NCI-H1105 treated with DMSO at 0.1 percent for 48 hours (cell line): ENCODE data around the gene IL23R.
A peak's percentile ranks its signal among the peaks of the same experiment; 100 is the strongest.
"Not testable (repeated sequence)": the region's sequence is repeated elsewhere in the genome, so short reads cannot be mapped to it uniquely, and the experiment has no call there.

Experiments used
- DNase-seq: peaks from one replicate; lab custom pipeline; 2025; lab: John Stamatoyannopoulos, UW

Gene IL23R

DNA sequence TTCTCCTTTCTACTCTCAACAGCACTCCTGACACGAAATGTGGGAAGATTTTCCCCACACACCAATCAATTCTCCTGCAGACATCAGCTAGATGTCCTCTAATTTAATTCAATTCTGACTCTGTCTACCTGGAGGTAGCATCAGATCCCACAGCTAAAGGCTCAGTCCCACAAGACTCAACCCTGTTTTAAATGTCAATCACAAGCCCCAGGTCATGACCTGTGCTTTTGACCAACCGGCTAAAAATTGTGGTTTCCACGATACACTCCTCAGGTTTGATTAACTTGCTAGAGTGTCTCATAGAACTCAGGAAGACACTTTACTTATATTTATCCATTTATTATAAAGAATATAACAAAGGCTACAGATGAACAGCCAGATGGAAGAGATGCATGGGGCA, 27.4 kb downstream of the IL23R start:
- DNase-seq = no peak

GRCh38 chr1:67194209-67194863, 28.1 kb downstream of the IL23R start:
- no peak for DNase-seq

GRCh38 chr1:67200755-67201154, 34.5 kb downstream of the IL23R start:
- no peak for DNase-seq

DNA sequence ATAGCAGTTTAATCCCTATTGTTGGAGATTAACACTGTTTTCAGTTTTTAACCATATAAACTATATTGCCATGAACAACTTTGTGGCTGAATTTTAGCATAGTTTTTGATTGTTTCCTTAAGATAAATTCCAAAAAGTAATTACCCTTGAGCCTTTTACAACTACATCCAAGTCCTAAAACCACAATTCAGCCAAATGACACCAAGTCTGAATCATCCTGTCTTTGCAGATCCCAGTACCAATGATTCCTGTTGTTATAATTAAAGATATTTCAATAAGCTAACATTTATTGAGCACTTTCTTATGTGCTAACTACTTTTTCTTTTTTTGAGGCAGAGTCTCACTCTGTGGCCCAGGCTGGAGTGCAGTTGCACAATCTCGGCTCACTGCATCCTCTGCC, 35.6 kb downstream of the IL23R start:
- DNase-seq = no peak

DNA sequence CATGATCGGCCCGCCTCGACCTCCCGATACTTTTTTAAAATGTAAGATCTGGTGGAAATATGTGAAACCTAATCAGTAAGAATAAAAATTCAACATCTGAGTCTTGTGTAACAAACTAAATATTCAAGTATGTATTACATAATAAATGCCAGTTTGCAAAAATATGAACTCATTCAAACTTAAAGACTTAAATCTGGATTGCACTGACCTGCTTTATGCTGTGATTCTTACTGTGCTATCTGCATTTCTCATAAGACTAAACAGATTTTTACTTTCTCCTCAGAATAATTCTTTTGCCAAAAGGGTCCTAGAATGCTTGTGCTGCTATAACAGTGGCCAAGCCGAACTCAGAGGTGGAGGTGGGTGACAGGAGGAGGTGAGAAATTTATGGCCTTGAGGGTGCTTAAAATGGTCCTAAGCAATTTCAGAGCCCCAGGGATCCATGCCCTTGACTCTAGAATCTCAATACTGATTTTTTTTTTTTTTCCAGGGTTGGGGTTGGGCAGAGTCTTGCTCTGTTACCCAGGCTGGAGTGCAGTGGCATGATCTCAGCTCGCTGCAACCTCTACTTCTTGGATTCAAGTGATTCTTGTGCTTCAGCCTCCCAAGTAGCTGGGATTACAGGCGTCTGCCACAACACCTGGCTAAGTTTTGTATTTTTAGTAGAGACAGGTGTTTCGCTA, 38.2 kb downstream of the IL23R start:
- no peak for DNase-seq

DNA sequence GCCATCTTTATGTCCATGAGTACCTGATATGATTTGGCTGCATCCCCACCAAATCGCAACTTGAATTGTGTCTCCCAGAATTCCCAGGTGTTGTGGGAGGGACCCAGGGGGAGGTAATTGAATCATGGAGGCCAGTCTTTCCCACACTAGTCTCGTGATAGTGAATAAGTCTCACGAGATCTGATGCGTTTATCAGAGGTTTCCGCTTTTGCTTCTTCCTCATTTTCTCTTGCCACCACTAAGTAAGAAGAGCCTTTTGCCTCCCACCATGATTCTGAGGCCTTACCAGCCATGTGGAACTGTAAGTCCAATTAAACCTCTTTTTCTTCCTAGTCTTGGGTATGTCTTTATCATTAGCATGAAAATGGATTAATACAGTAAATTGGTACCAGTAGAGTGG, 41.1 kb downstream of the IL23R start:
- DNase-seq = not testable (repeated sequence)

DNA sequence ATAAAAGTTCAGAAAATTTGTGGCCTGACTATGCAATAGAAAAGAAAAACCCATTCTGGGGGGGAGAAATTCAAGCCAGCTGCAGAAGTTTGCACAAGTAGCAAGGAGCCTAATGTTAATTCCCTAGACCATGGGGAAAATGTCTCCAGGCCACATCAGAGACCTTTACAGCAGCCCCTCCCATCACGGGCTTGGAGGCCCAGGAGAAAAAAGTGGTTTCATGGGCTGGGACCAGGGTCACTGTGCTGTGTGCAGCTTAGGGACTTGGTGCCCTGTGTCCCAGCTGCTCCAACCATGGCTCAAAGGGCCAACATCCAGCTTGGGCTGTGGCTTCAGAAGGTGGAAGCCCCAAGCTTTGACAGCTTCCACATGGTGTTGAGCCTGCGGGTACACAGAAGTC, 42.0 kb downstream of the IL23R start:
- DNase-seq = no peak

DNA sequence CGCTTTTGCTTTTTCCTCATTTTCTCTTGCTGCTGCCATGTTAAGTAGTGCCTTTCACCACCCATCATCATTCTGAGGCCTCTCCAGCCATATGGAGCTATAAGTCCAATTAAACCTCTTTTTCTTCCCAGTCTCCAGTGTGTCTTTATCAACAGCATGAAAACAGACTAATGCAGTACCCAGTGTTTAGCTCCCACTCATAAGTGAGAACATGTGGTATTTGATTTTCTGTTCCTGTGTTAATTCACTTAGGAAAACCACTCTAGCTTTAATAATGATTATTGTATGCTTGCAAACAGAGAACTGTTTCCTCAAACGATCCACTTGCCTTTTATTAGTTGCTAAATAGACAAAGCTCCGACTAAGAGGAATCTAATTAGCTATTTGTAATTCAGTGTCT, 43.3 kb downstream of the IL23R start:
- peak; percentile 16 for DNase-seq

DNA sequence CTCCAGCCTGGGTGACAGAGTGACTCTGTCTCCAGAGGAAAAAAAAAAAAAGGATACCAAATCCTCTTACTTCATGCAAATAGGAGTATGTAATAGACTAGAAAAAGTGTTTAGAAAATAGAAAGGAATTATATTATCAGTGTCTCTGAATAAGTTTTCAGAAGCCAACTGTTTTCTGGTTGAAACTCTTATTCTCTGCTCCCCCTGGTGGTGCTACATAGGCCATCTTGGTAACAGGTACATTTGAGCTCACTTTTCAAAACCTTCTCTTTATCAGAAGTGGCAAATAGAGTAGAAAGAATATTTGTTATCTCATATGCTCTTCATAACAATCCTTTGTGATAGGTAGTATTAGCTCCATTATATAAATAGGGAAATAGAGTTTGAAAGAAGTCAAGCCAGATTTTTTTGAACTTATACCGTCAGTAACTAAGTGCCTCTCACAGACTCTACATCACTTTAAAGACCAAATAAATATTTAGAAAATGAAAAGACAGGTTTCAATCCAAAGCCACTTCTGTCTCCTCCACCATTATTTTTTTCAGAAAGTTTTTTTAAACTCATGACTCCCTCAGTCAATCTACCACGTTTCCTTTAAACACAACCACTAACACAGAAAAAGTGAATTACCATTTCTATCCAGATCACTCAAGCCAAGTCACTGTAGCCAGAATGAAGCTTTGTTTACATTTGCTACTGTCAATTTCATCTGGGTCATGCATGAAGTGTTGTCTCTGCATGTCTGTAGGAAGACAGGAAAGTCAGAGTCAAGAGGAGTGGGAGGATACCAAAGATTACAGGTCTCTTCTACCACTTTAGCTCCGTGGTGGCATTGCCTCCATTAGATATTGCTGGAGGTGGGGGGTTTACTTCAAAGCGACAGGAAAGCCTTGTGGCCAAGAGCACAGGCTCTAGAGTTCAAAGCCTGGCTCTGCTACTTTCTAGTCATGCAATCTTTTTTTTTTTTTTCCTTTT, 45.6 kb downstream of the IL23R start:
- peak; percentile 24 for DNase-seq

DNA sequence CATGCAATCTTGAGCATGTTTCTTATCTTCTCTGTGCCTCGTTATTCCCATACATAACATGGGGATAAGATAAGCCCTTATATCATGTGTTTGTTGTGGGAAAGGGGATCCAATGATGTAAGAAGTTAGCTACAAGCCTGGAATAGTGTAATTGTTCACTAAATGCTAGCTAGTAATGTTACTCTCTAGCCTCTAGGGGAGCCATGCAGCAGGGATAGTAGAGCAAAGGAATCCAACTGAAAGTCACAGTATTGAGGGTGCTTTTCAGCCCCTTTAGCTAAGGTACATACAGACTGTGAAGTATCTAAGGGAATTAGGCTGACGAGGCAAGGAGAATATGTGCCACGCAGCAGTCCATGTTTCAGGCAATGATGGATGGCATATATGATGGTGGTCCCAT, 46.9 kb downstream of the IL23R start:
- DNase-seq = no peak

DNA sequence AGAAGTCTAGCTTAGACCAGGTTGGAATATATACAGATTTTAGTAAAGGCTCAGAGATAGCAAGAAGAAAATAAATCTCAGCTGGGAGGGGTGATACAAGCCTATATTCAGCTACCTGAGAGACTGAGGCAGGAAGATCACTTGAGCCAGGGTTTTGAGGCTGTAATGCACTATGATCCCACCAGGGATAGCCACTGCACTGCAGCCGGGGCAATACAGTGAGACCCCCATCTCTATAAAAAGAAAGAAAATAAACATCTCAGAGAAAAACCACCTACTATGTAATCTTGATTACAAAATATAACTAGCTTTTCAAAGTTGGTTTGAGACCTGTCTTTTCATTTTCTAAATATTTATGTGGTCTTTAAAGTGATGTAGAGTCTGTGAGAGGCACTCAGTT, 47.7 kb downstream of the IL23R start:
- DNase-seq = no peak

DNA sequence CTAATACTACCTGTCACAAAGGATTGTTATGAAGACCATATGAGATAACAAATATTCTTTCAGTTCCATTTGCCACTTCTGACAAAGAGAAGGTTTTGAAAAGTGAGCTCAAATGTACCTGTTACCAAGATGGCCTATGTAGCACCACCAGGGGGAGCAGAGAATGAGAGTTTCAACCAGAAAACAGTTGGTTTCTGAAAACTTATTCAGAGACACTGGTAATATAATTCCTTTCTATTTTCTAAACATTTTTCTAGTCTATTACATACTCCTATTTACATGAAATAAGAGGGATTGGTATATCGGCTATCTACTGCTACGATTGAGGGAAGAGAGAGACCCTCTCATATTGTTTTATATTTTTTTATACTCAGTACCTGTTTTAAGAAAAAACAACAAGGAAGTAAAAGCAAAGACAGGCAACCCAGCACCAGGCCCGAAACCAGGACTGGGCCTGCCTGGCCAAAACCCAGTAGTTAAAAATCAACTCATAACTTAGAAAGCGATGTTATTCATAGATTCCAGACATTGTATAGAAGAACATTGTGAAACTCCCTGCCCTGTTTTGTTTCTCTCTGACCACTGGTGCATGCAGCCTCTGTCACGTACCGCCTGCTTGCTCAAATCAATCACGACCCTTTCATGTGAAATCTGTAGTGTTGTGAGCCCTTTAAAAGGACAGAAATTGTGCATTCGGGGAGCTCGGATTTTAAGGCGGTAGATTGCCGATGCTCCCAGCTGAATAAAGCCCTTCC, 48.3 kb downstream of the IL23R start:
- peak; percentile 28 for DNase-seq

GRCh38 chr1:67216401-67216800, 50.1 kb downstream of the IL23R start:
- no peak for DNase-seq

- DNase-seq = no peak
These were observed 51.2 kb downstream of the IL23R start for GRCh38 chr1:67217417-67217816.

- DNase-seq = no peak
These were observed 51.7 kb downstream of the IL23R start for GRCh38 chr1:67217938-67218337.

GRCh38 chr1:67224856-67225255, 58.6 kb downstream of the IL23R start:
- DNase-seq = no peak

DNA sequence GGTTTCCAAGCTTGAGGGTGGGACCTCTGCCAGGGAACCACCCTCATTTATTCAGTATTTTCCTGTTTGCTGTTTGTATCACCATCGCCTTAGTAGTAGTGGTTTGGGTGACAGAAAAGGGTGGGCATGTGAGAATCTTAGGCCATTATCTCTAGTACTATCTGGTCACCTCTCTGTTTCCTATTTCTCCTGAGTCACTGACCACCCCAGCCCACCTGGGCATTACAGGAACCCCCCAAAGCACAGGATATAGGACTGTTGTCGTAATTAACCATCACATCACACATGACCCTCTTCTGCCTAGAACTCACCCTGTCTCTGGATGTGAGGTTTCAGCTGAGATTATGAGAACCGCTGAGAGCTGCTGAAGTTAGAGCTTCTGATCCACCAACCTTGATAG, 60.4 kb downstream of the IL23R start:
- no peak for DNase-seq

DNA sequence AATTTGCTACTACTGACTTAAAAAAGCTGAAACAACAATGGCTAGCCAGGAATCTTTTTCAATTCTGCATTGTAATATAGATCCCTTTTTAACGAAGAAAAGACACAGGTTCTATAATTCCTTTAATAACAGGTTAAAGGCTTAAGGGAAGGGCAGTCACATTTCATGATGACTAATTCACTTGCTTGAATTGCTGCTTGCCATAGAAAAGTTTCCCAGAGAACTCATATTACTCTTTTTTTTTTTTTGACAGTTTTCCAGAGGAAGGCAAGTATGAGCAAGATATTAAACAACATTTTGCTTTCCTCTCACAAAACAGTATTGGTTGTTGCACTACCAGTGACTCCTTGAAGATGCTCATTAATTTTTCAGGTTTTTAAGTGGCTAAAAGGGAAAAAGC, 60.9 kb downstream of the IL23R start:
- no peak for DNase-seq

- no peak for DNase-seq
These were observed 62.5 kb downstream of the IL23R start for GRCh38 chr1:67228791-67229190.

- no peak for DNase-seq
These were observed 64.3 kb downstream of the IL23R start for GRCh38 chr1:67230539-67230938.

DNA sequence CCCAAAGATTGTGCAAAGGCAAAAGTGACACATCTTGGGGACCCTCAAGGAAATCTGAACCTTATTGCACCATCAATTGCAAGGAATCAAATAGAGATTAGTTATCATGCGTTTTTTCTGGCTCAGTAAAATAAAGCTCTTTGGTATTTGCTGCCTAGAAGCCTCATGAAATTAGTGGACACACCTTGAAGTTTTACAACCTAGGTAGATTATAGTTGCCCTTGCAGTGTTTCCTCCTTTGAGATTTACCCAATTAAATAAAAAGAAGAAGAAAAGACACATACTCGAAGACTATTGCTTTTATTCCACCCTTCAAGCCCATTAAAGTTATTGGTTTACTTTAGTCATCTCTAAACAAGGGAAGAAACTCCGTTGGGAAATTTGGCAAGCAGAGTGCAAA, 70.0 kb downstream of the IL23R start:
- no peak for DNase-seq

- DNase-seq = no peak
These were observed 73.5 kb downstream of the IL23R start for GRCh38 chr1:67239738-67240137.
